Natural killer cell (primary cell): ENCODE results near the gene ACR. TPM values are rescaled to one million over a fixed set of nuclear protein-coding genes. Genes with fewer than 3 reads are reported as not detected.

ENCODE experiments used
- ATAC-seq, 3 donors: fragments of 150-1000 bp in 2 of 3; fragments of 200-7000 bp in 1 of 3; cut with Tn5 transposase; 1 replicate in 1 of 3; 2 replicates in 2 of 3; pipeline ENCODE4 v1.10.0; 2021; ENCODE audit warnings: mild to moderate bottlenecking in 2 of 3, moderate library complexity in 2 of 3
- DNase-seq, 2 donors: peaks; one replicate each; pipeline versions ENCODE4 v3.0.0 to v3.0.0-alpha.2; 2013 to 2021; ENCODE audit warnings: mixed read lengths in 1 of 2
- H3K27ac ChIP-seq: one replicate; pipeline ENCODE4 v1.5.1; 2013; ENCODE audit warnings: mild to moderate bottlenecking, low read length
- H3K27me3 ChIP-seq: one replicate; pipeline ENCODE4 v1.6.1; 2013; ENCODE audit warnings: low read length; ENCODE audit not compliant: control insufficient read depth, insufficient read depth
- H3K36me3 ChIP-seq: one replicate; pipeline ENCODE4 v1.6.1; 2013; ENCODE audit warnings: low read length; ENCODE audit not compliant: control insufficient read depth, insufficient read depth
- H3K4me1 ChIP-seq: one replicate; pipeline ENCODE4 v1.6.1; 2013; ENCODE audit warnings: low read length; ENCODE audit not compliant: control insufficient read depth, insufficient read depth
- H3K4me3 ChIP-seq: one replicate; pipeline ENCODE4 v1.5.1; 2013; ENCODE audit warnings: low read length
- H3K9me3 ChIP-seq: one replicate; pipeline ENCODE4 v1.6.1; 2013; ENCODE audit warnings: low read length; ENCODE audit not compliant: control insufficient read depth, insufficient read depth
- H3K27ac Mint-ChIP-seq, 2 donors: one replicate each; pipeline ENCODE4 v1.8.0; 2022; ENCODE audit warnings: mild to moderate bottlenecking in 2 of 2, mixed read lengths in 2 of 2, moderate library complexity in 1 of 2
- H3K27me3 Mint-ChIP-seq, 2 donors: one replicate each; pipeline ENCODE4 v1.8.0; 2022; ENCODE audit warnings: low read depth in 2 of 2, mixed read lengths in 2 of 2
- H3K36me3 Mint-ChIP-seq: one replicate; pipeline ENCODE4 v1.8.0; 2022; ENCODE audit warnings: mixed read lengths
- H3K4me1 Mint-ChIP-seq, 2 donors: one replicate each; pipeline ENCODE4 v1.8.0; 2022; ENCODE audit warnings: mixed read lengths in 2 of 2
- H3K4me3 Mint-ChIP-seq: one replicate; pipeline ENCODE4 v1.8.0; 2022; ENCODE audit warnings: mild to moderate bottlenecking, moderate library complexity, mixed read lengths
- H3K9me3 Mint-ChIP-seq, 2 donors: one replicate each; pipeline ENCODE4 v1.8.0; 2022; ENCODE audit warnings: mixed read lengths in 2 of 2
- WGBS: methylation state at CpG from one replicate; pipeline ENCODE4 v1.1.7; 2013; ENCODE audit warnings: missing lambda C conversion rate; ENCODE audit not compliant: insufficient coverage; 5-methylcytosine and 5-hydroxymethylcytosine counted together
- intact Hi-C: fragments of 100-400 bp; cut with micrococcal nuclease; formaldehyde crosslinking; loops from one replicate; pipeline ENCODE4 v1.14.2; 2022
- total RNA-seq, 4 donors: library from RNA; stranded (reverse); fragments of 120-200 nt in 1 of 4; gene quantifications; one replicate each; pipeline versions ENCODE4 v1.2.3 to v1.2.4, GENCODE V29; 2013 to 2022
- TF ChIP-seq, protein P1 (sequence below): fragments of 200-600 bp; IDR thresholded peaks from one replicate; pipeline ENCODE4 v1.8.0; 2022; ENCODE audit warnings: antibody characterized with exemption

ACR gene
- total RNA-seq, 3 donors from 2014 or later (not counting 1 experiment from before 2014, with no cell fraction given) = not detected

GRCh38 chr22:50729391-50730012 lies 8.5 kb upstream of the ACR start:
- no peaks in the 10 kb centered on the region for H3K9me3 Mint-ChIP-seq
- H3K36me3 ChIP-seq = no peaks in the 10 kb centered on the region
- WGBS = 74% methylated on average over 21 of the region's 21 CpGs

DNA sequence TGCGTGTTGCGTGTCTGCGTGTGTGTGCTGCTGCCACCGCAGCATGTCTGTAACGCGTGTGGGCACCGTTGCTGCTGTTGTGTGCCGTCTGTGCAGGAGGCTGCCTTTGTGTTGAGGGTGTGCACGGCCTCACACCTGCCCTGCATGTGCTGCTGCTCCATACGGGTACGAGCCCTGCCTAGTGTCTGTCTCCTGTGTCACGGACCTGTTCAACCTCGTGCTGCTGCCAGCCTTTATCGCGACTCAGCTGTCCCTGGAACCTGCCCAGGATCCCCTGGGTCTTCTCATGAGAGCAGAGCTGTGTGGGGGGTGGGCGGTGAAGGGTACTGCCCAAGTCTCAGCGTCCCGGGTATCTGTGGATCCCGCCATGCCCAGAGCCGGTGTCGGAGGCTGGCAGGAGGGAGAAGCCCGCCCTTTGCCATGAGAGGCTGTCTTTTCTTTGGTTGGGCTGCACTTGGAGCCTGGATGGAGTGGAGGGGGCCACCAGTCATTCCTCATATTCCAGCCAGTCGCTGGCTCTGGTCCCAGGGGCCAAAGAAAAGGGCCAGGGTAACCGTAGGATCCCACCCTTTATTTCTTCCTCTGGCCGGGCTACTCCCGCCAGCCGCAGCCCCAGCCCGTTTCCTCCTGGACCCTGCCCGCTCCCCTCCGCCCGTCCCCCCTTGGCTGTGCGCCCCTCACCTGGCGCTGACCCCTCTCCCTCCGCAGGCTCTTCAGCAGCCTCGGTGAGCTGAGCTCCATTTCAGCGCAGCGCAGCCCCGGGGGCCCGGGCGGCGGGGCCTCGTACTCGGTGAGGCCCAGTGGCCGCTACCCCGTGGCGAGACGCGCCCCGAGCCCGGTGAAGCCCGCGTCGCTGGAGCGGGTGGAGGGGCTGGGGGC lies 7.8 kb upstream of the ACR start:
- no peak overlapping the region for H3K27ac ChIP-seq
- intact Hi-C loops = no loop called here

More at GRCh38 chr22:50729391-50730012, 8.5 kb upstream of the ACR start:
- H3K4me3 ChIP-seq = no peak overlapping the region
- intact Hi-C loops = no loop called here
- no peaks in the 10 kb centered on the region for H3K27me3 ChIP-seq
- TF ChIP-seq, protein P1, sequence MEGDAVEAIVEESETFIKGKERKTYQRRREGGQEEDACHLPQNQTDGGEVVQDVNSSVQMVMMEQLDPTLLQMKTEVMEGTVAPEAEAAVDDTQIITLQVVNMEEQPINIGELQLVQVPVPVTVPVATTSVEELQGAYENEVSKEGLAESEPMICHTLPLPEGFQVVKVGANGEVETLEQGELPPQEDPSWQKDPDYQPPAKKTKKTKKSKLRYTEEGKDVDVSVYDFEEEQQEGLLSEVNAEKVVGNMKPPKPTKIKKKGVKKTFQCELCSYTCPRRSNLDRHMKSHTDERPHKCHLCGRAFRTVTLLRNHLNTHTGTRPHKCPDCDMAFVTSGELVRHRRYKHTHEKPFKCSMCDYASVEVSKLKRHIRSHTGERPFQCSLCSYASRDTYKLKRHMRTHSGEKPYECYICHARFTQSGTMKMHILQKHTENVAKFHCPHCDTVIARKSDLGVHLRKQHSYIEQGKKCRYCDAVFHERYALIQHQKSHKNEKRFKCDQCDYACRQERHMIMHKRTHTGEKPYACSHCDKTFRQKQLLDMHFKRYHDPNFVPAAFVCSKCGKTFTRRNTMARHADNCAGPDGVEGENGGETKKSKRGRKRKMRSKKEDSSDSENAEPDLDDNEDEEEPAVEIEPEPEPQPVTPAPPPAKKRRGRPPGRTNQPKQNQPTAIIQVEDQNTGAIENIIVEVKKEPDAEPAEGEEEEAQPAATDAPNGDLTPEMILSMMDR = no peak
- no peak overlapping the region for H3K27ac ChIP-seq
- Mint-ChIP-seq H3K4me3 (no peak overlapping the region), H3K36me3 (no peaks in the 10 kb centered on the region), H3K27me3 (peaks cover 0 to 6% of the 10 kb centered on the region in 2 donors), H3K4me1 (peaks cover 5 to 11% of the 10 kb centered on the region in 2 donors), H3K27ac (no peak overlapping the region)
- ATAC-seq (no peak), DNase-seq (no peak)
- H3K9me3 ChIP-seq = no peaks in the 10 kb centered on the region
- H3K4me1 ChIP-seq = no peaks in the 10 kb centered on the region

GRCh38 chr22:50730941-50731661 lies 6.9 kb upstream of the ACR start:
- TF ChIP-seq, protein P1 = no peak
- WGBS = 96% methylated on average over 74 of the region's 76 CpGs

More for the DNA sequence above, 7.8 kb upstream of the ACR start:
- H3K4me1 ChIP-seq = no peaks in the 10 kb centered on the region
- no peak overlapping the region for H3K4me3 ChIP-seq
- Mint-ChIP-seq H3K27ac (no peak overlapping the region), H3K36me3 (no peaks in the 10 kb centered on the region), H3K9me3 (no peaks in the 10 kb centered on the region), H3K4me1 (peaks cover 5 to 11% of the 10 kb centered on the region in 2 donors), H3K27me3 (peaks cover 0 to 6% of the 10 kb centered on the region in 2 donors), H3K4me3 (no peak overlapping the region)
- H3K36me3 ChIP-seq = no peaks in the 10 kb centered on the region
- H3K27me3 ChIP-seq = no peaks in the 10 kb centered on the region
- no peak for DNase-seq
- WGBS = 94% methylated on average over 54 of the region's 54 CpGs
- no peaks in the 10 kb centered on the region for H3K9me3 ChIP-seq
- no peak for ATAC-seq
- TF ChIP-seq, protein P1 = no peak

More at GRCh38 chr22:50730941-50731661, 6.9 kb upstream of the ACR start:
- Histone ChIP-seq H3K4me1 (no peaks in the 10 kb centered on the region), H3K27ac (no peak overlapping the region), H3K36me3 (no peaks in the 10 kb centered on the region), H3K27me3 (no peaks in the 10 kb centered on the region), H3K9me3 (no peaks in the 10 kb centered on the region), H3K4me3 (no peak overlapping the region)
- intact Hi-C loops = no loop called here
- H3K9me3 Mint-ChIP-seq = no peaks in the 10 kb centered on the region
- no peaks in the 10 kb centered on the region for H3K36me3 Mint-ChIP-seq
- no peak for DNase-seq
- ATAC-seq = no peak
- H3K27me3 Mint-ChIP-seq = peaks cover under 1 to 6% of the 10 kb centered on the region in 2 donors
- H3K27ac Mint-ChIP-seq = no peak overlapping the region
- no peak overlapping the region for H3K4me3 Mint-ChIP-seq
- H3K4me1 Mint-ChIP-seq = peaks cover 5 to 11% of the 10 kb centered on the region in 2 donors
